ENCODE results near the gene PPP2R5E. TPM values are rescaled to one million over a fixed set of nuclear protein-coding genes. Genes with fewer than 3 reads are reported as not detected.

Gene PPP2R5E
- total and polyA plus RNA-seq, 2 of the 8 experiments (the other 6 are each of a cell fraction or from before 2014, with no cell fraction given) = 6.8 to 64.6 TPM

- H3K56ac ChIP-seq (replicated peaks; ENCODE audit: insufficient read length, low read depth, low read length) = no peak overlapping the region
- no peak overlapping the region for H2BK120ac ChIP-seq (replicated peaks; ENCODE audit: low read depth, low read length)
- H3K4me1 ChIP-seq (replicated peaks in 1 of 4; ENCODE audit: control insufficient read depth in 3 of 4, insufficient read depth in 4 of 4, low read length in 3 of 4) = no peaks in the 10 kb centered on the region
- ChIA-PET CTCF (ENCODE audit: partially characterized antibody) (interaction anchor here (0.9 kb wide), 1 partner anchor 96 kb away, joined by 3 read pairs; no protein-coding TSS in a partner anchor), POLR2A (ENCODE audit: partially characterized antibody) (interaction anchor here (1.3 to 2.7 kb wide), 2 partner anchors 9 to 10 kb away, joined by 4 to 6 read pairs; partner anchors contain the start of gene PPP2R5E)
- no peak overlapping the region for H3K18ac ChIP-seq (ENCODE audit: extremely low read depth, low read length)
- no peak overlapping the region for H2AFZ ChIP-seq (ENCODE audit: low read length)
- no peak overlapping the region for H4K5ac ChIP-seq (ENCODE audit: insufficient read length, low read depth, low read length)
- no peaks in the 10 kb centered on the region for H3K27me3 ChIP-seq (replicated peaks in 1 of 4; ENCODE audit: control insufficient read depth in 3 of 4, extremely low read depth in 1 of 4, insufficient read depth in 3 of 4, low read length in 3 of 4)
- no peak overlapping the region for H2BK15ac ChIP-seq (ENCODE audit: low read length)
- H3K79me2 ChIP-seq (ENCODE audit: control insufficient read depth in 1 of 2, insufficient read depth in 2 of 2, low read length in 2 of 2) = peaks cover 0 to 80% of the 10 kb centered on the region in 2 experiments
- WGBS, 2 experiments (ENCODE audit: extremely low coverage in 1 of 2, insufficient coverage in 1 of 2, insufficient read length in 1 of 2, insufficient replicate concordance in 2 of 2, low coverage in 1 of 2, low lambda C conversion rate in 2 of 2, missing lambda C conversion rate in 1 of 2) = 95% methylated on average over 15 of the region's 15 CpGs; no CpG with 5 or more reads in 1 of the 2 experiments
- H4K91ac ChIP-seq (replicated peaks; ENCODE audit: insufficient read length, low read length) = no peak overlapping the region
- H4K8ac ChIP-seq (ENCODE audit: extremely low read depth, insufficient read depth, low read length) = no peak overlapping the region
- no peak overlapping the region for H3K23ac ChIP-seq (ENCODE audit: insufficient read length)
- H3K4ac ChIP-seq (replicated peaks; ENCODE audit: insufficient read length, low read depth, low read length) = no peak overlapping the region
- no peak overlapping the region for H3K27ac ChIP-seq (ENCODE audit: low read depth, low read length)
- H2BK20ac ChIP-seq (ENCODE audit: low read length) = no peak overlapping the region
- no peak overlapping the region for H2BK5ac ChIP-seq (ENCODE audit: low read depth, low read length)
- H3K4me3 ChIP-seq (ENCODE audit: extremely low read depth in 1 of 4, insufficient read depth in 2 of 4, low read depth in 3 of 4, low read length in 4 of 4) = no peak overlapping the region
- no peaks in the 10 kb centered on the region for H3K9me3 ChIP-seq (ENCODE audit: insufficient read depth in 2 of 2, low read depth in 1 of 2, low read length in 1 of 2)
- no peak overlapping the region for H2BK12ac ChIP-seq (ENCODE audit: low read depth, low read length)
- DNase-seq (ENCODE audit: low read depth in 1 of 2, low spot score in 2 of 2) = no peak
- no peaks in the 10 kb centered on the region; the same call in 1 of the 2 replicates for H3K79me1 ChIP-seq (ENCODE audit: low read depth, low read length)
- H2AK5ac ChIP-seq (ENCODE audit: low read depth, low read length) = no peak overlapping the region
- H3K36me3 ChIP-seq (ENCODE audit: control insufficient read depth in 2 of 4, insufficient read depth in 4 of 4, low read length in 3 of 4) = peaks cover 0 to 26% (median 10%) of the 10 kb centered on the region in 4 experiments; a peak in 6 of 8 replicates
- FAIRE-seq = no peak
- no peak overlapping the region for H3K14ac ChIP-seq (ENCODE audit: insufficient read length)
- no peak overlapping the region for H3K9ac ChIP-seq (replicated peaks in 1 of 4; ENCODE audit: extremely low read depth in 1 of 4, low read depth in 3 of 4, low read length in 3 of 4)
- no peaks in the 10 kb centered on the region for H3K23me2 ChIP-seq (ENCODE audit: low read depth, low read length)
- no peak overlapping the region for H3K4me2 ChIP-seq (ENCODE audit: insufficient read depth in 1 of 2, low read depth in 2 of 2, low read length in 2 of 2)
- H4K20me1 ChIP-seq (replicated peaks in 1 of 2; ENCODE audit: control insufficient read depth in 1 of 2, insufficient read depth in 2 of 2, low read length in 2 of 2) = no peaks in the 10 kb centered on the region
- TF ChIP-seq TBP (IDR thresholded peaks at IDR 0.05; ENCODE audit: low read depth, low read length) (no peak), NRF1 (IDR thresholded peaks at IDR 0.05; ENCODE audit: low read depth, low read length) (no peak), CBX8 (IDR thresholded peaks at IDR 0.05; ENCODE audit: borderline replicate concordance, low read depth, low read length) (no peak), CHD1 (IDR thresholded peaks at IDR 0.05; ENCODE audit: low read depth, low read length) (no peak), CBX5 (IDR thresholded peaks at IDR 0.05; ENCODE audit: low read depth, low read length) (no peak), HDAC6 (IDR thresholded peaks at IDR 0.05; ENCODE audit: low read depth, low read length) (no peak), GTF2F1 (IDR thresholded peaks at IDR 0.05; ENCODE audit: borderline replicate concordance, low read depth, low read length) (no peak), SRF (IDR thresholded peaks at IDR 0.05; ENCODE audit: low read depth, low read length) (no peak), MAFK (IDR thresholded peaks at IDR 0.05; ENCODE audit: low read depth, low read length) (no peak), TCF12 (IDR thresholded peaks at IDR 0.05; ENCODE audit: low read depth, low read length) (no peak), RBBP5 (IDR thresholded peaks at IDR 0.05; ENCODE audit: borderline replicate concordance, low read depth, low read length) (no peak), SIX5 (IDR thresholded peaks at IDR 0.05; ENCODE audit: low read depth, low read length) (no peak), EGR1 (IDR thresholded peaks at IDR 0.05; ENCODE audit: borderline replicate concordance, low read depth, low read length) (no peak)
- TF ChIP-seq, protein P1, sequence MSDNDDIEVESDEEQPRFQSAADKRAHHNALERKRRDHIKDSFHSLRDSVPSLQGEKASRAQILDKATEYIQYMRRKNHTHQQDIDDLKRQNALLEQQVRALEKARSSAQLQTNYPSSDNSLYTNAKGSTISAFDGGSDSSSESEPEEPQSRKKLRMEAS (IDR thresholded peaks at IDR 0.05) = no peak
Measured at GRCh38 chr14:63533474-63533873, 9.7 kb downstream of the PPP2R5E start.

All from H1 (cell line).